Kidney capillary endothelial cell (primary cell): Measurements from ENCODE around the gene RCAN2.

Experiments
- DNase-seq: peaks from one replicate; pipeline ENCODE4 v3.0.0-alpha.2; 2018; ENCODE audit warnings: low spot score

Gene RCAN2

GRCh38 chr6:46291275-46291633 is 200.0 kb downstream of the RCAN2 start:
- DNase-seq, result no peak

- peak; percentile 53 for DNase-seq
These were observed 200.6 kb downstream of the RCAN2 start for GRCh38 chr6:46290421-46291274.

GRCh38 chr6:46289898-46290297 is 201.4 kb downstream of the RCAN2 start:
- DNase-seq, result no peak

- no peak for DNase-seq
These were observed 202.4 kb downstream of the RCAN2 start for GRCh38 chr6:46288835-46289234.

GRCh38 chr6:46287681-46288080 is 203.6 kb downstream of the RCAN2 start:
- DNase-seq, result no peak

GRCh38 chr6:46287043-46287442 is 204.2 kb downstream of the RCAN2 start:
- DNase-seq, result no peak

- DNase-seq, result peak; percentile 40
These were observed 206.8 kb downstream of the RCAN2 start for GRCh38 chr6:46284475-46284874.

GRCh38 chr6:46281110-46281509 is 210.1 kb downstream of the RCAN2 start:
- DNase-seq, result no peak

GRCh38 chr6:46279874-46280273 is 211.4 kb downstream of the RCAN2 start:
- DNase-seq, result no peak

GRCh38 chr6:46276576-46277142 is 214.6 kb downstream of the RCAN2 start:
- no peak for DNase-seq

GRCh38 chr6:46274502-46274901 is 216.7 kb downstream of the RCAN2 start:
- DNase-seq, result no peak

- no peak for DNase-seq
These were observed 217.3 kb downstream of the RCAN2 start for GRCh38 chr6:46273911-46274310.

- no peak for DNase-seq
These were observed 219.5 kb downstream of the RCAN2 start for GRCh38 chr6:46271728-46272127.

GRCh38 chr6:46271107-46271506 is 220.1 kb downstream of the RCAN2 start:
- no peak for DNase-seq

- DNase-seq, result no peak
These were observed 220.9 kb downstream of the RCAN2 start for GRCh38 chr6:46270336-46270735.

GRCh38 chr6:46269447-46270229 is 221.6 kb downstream of the RCAN2 start:
- DNase-seq, result no peak

GRCh38 chr6:46267515-46267914 is 223.7 kb downstream of the RCAN2 start:
- DNase-seq, result no peak

- DNase-seq, result no peak
These were observed 225.9 kb downstream of the RCAN2 start for GRCh38 chr6:46265373-46265772.

- DNase-seq, result peak; percentile 77
These were observed 227.6 kb downstream of the RCAN2 start for GRCh38 chr6:46263707-46264086.

- DNase-seq, result no peak
These were observed 228.1 kb downstream of the RCAN2 start for GRCh38 chr6:46262928-46263706.

- no peak for DNase-seq
These were observed 233.0 kb downstream of the RCAN2 start for GRCh38 chr6:46258249-46258648.

- DNase-seq, result no peak
These were observed 235.7 kb downstream of the RCAN2 start for GRCh38 chr6:46255528-46255927.
